ENCODE measurements around the gene FIG4.
"Not testable (repeated sequence)": the region's sequence is repeated elsewhere in the genome, so short reads cannot be mapped to it uniquely, and the experiment has no call there.

The FIG4 gene

GRCh38 chr6:109705258-109705657, 14.2 kb downstream of the FIG4 start:
- DNase-seq, result peak; percentile 95

GRCh38 chr6:109706513-109706912, 15.4 kb downstream of the FIG4 start:
- DNase-seq, result no peak

- DNase-seq, result not testable (repeated sequence)
Measured at GRCh38 chr6:109708099-109708498, 17.0 kb downstream of the FIG4 start.

GRCh38 chr6:109713097-109713496, 22.0 kb downstream of the FIG4 start:
- no peak for DNase-seq

GRCh38 chr6:109714166-109714565, 23.1 kb downstream of the FIG4 start:
- no peak for DNase-seq

GRCh38 chr6:109714611-109715010, 23.5 kb downstream of the FIG4 start:
- no peak for DNase-seq

GRCh38 chr6:109715616-109716015, 24.5 kb downstream of the FIG4 start:
- no peak for DNase-seq

- DNase-seq, result no peak
Measured at GRCh38 chr6:109717971-109718370, 26.9 kb downstream of the FIG4 start.

GRCh38 chr6:109718991-109719390, 27.9 kb downstream of the FIG4 start:
- DNase-seq, result no peak

GRCh38 chr6:109720311-109720710, 29.2 kb downstream of the FIG4 start:
- DNase-seq, result no peak

- DNase-seq, result no peak
Measured at GRCh38 chr6:109722011-109722410, 30.9 kb downstream of the FIG4 start.

- DNase-seq, result no peak
Measured at GRCh38 chr6:109722564-109723254, 31.6 kb downstream of the FIG4 start.

- DNase-seq, result not testable (repeated sequence)
Measured at GRCh38 chr6:109725250-109725649, 34.2 kb downstream of the FIG4 start.

GRCh38 chr6:109736273-109737025, 45.4 kb downstream of the FIG4 start:
- no peak for DNase-seq

GRCh38 chr6:109738255-109738654, 47.2 kb downstream of the FIG4 start:
- DNase-seq, result no peak

- DNase-seq, result no peak
Measured at GRCh38 chr6:109738667-109739066, 47.6 kb downstream of the FIG4 start.

GRCh38 chr6:109739686-109740085, 48.6 kb downstream of the FIG4 start:
- DNase-seq, result no peak

- DNase-seq, result peak; percentile 14
Measured at GRCh38 chr6:109740787-109741186, 49.7 kb downstream of the FIG4 start.

- DNase-seq, result no peak
Measured at GRCh38 chr6:109743739-109744138, 52.6 kb downstream of the FIG4 start.

GRCh38 chr6:109744779-109745178, 53.7 kb downstream of the FIG4 start:
- DNase-seq, result not testable (repeated sequence)

- DNase-seq, result no peak
Measured at GRCh38 chr6:109747221-109747620, 56.1 kb downstream of the FIG4 start.

- no peak for DNase-seq
Measured at GRCh38 chr6:109759098-109759955, 68.2 kb downstream of the FIG4 start.

GRCh38 chr6:109760208-109760607, 69.1 kb downstream of the FIG4 start:
- DNase-seq, result peak; percentile 6

GRCh38 chr6:109762166-109762565, 71.1 kb downstream of the FIG4 start:
- no peak for DNase-seq

Data from hematopoietic multipotent progenitor cell treated with erythropoietin and hydrocortisone succinate and interleukin-3 and kit ligand, for 4 days (in vitro differentiated cells).